HG03439 (cell line): ENCODE results near the gene RAD1.
A peak's percentile ranks its signal among the peaks of the same experiment; 100 is the strongest.
"Not testable (repeated sequence)": the region's sequence is repeated elsewhere in the genome, so short reads cannot be mapped to it uniquely, and the experiment has no call there.

ENCODE experiments used
- ATAC-seq: cut with Tn5 transposase; IDR thresholded peaks from one replicate; pipeline ENCODE4 v1.9.1; 2021; ENCODE audit warnings: mild to moderate bottlenecking, moderate library complexity; ENCODE audit not compliant: unreplicated experiment

The RAD1 gene, protein sequence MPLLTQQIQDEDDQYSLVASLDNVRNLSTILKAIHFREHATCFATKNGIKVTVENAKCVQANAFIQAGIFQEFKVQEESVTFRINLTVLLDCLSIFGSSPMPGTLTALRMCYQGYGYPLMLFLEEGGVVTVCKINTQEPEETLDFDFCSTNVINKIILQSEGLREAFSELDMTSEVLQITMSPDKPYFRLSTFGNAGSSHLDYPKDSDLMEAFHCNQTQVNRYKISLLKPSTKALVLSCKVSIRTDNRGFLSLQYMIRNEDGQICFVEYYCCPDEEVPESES

DNA sequence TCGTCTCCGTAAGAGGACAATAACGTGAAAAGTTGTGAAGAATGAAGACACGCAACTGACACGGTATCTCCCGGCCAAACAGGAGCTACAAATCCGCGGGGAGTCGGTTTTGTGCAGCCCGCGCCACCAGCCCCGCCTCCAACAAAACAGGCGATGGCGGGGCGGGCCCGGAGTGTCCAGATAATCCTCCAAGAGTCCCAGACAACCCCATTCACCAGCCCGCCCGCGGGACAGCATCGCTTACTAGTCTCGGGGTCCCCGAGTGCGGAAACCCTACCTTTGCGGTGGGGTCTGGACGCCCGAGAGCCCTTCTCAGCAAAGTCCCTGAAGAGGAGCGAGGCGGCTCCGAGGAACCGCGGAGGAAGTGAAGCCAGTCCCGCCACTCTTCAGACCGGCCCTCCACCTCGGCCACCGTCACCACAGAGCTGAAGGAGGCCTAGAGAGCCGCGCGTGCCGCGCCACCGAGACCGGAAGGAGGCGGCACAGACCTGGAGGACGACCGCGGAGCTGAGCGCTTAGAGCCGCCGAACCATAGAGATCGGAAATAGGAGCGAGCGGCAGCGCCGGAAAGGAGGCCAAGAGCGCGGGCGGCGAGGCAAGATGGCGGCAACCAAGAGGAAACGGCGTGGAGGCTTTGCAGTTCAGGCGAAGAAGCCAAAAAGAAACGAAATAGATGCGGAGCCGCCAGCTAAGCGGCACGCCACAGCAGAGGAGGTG, at the start of gene RAD1, which contains the start of gene BRIX1:
Gene RAD1, minus strand, starts transcription at position 366 of the 717 bp plus-strand sequence. CDS start 612 bp downstream, outside the sequence.
Gene BRIX1, plus strand, starts transcription at position 573 of the 717 bp plus-strand sequence. Its CDS starts 28 bp downstream, at position 601.
- peak; percentile 99 for ATAC-seq

DNA sequence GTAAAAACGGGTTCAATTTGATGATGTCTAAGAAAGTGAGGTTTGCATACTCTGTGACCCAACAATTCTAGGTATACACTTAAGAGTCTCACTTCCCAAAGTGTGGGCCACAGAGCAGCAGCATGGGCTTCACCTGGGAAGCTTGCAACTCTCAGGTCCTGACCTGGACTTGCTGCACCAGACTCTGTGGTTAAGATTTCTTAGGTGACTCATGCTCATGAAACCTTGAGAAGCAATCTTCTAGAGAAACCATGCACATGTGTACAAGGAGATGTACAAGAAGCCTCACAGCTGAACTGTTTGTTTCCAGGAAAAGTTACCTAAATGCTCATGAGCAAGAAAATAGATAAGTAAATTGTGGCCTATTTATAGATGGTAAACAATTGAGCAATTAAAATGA, 44.0 kb upstream of the RAD1 start:
- peak; percentile 89 for ATAC-seq

DNA sequence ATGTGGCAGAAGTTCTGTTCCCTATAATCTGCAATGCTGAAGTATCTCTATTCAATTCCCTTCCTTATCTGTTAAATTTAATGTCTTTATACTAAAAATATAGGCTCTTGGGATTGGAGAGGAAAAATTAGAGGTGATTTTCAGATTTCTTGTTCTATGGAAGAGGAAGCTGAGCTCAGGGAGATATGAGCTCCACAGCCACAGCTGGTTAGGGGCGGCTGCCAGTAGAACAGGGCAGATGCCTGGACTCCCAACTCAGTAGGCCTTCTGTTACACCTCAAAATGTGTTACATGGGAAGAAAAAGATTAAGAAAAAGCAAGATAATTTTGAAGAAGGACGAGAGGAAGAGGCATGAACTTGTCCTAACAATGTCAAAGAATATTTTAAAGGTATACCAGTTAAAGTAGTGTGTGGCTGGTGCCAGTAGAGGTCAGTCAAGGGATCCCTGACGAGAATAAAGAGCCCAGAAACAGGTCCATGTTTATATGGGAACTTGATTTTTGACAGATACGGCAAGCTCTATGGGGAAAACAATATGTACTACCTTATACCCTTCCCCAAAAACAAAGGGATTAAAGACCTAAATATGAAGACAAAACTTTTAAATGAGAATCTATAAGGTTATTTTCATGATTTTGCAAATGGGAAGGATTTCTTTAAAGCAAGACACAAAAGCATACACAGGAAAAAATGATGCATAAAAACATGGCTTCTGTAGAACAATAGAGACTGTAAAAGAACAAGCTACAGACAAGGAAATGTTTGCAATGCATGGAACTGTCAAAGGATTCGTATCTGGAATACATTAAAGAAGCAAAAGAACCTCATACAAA, 42.8 kb upstream of the RAD1 start:
- ATAC-seq = no peak

DNA sequence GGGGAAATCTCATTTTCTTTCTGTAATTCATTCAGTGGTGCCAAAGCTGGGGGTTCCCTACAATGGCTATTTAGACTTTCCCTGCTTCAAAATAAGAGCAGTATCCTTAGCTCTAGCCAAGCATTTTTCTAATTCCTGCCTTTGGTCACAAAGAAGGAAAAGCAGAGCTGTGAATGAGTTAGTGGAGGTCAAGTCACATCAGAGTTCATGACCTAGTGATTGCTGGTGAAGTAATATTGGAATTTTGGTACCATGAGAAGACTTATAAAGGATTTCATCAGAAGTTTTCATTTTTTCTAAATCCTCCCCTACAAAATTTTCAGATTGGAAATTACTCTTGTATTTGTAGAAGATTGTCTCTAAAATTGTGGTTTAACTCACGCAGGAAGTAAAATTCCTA, 42.0 kb upstream of the RAD1 start:
- no peak for ATAC-seq

DNA sequence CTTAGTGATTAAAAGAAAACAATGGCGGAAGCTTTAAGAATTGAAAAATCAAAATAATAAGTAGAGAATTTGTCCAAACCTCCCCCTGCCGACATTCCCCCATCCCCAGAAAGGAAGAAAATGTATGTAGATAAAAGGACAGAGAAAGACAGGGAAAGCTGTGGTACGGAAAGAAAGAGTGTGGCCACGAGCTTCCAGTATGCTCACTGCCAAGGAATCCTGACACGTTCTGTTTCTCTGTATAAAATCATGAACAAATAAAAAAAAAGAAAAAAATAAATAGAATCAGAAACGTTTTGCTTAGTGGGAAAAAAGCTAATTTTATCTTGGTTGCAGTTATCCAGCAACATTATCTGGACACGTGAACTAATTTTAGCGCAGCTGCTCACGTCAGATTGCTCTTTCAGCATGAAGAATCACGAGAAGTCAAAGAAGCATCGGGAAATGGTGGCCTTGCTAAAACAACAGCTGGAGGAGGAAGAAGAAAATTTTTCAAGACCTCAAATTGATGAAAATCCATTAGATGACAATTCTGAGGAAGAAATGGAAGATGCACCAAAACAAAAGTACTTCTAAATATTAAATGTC, 29.2 kb upstream of the RAD1 start:
- ATAC-seq = no peak

DNA sequence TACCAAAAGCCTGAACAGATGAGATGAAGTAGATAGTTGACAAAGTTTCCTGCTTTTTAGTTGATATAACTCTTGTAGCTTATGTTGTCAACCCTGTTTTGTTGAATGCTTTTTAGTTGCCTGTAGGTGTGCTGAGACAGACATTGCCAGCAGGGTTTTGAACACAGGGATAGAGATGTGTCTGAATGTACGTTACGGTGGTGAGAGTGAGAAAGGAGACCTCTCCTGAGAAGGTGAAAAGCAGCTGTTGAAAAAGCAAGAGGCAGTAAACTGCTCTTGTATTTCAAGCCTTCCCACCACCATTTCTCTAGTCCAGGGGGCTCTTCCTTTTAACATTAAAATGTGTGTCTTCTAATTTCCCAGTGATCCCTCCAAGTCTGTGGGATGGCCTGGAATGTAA, 28.7 kb upstream of the RAD1 start:
- ATAC-seq = no peak

DNA sequence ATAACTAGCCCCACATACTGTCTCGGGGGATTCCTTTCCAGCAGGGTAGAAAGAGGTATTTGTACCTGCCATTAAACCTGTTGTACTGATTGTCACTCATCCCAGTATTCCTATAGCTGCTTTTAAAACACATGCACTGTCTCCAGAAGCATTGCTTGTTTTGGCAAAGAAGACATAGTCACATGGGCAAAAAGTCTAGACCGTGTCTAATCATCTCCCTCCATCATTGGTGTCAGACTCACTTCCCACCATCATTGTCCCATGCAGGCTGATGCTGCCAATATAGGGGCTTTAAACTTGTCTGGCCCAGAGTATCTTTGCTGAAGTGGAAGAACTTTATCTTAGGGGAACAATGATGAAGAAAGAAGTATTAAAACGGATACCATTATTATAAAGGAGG, 26.6 kb upstream of the RAD1 start:
- ATAC-seq = no peak

DNA sequence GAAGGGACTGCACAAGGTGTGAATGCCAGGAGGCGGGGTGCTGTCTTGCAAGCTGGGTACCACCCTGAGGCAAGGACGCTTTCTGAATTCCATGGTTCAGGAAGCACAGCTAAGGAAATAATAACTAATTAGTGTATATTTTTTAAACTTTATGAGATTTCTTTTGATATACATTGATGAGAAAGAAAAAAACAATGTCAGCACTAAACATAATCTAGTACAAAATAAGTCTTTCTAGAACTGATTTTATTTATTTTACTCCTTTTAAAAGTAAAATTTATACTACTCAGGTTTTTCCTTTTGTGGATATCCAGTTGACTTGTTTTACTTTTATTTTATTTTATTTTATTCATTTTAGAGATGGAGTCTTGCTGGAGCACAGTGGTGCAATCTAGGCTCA, 17.6 kb upstream of the RAD1 start:
- no peak for ATAC-seq

DNA sequence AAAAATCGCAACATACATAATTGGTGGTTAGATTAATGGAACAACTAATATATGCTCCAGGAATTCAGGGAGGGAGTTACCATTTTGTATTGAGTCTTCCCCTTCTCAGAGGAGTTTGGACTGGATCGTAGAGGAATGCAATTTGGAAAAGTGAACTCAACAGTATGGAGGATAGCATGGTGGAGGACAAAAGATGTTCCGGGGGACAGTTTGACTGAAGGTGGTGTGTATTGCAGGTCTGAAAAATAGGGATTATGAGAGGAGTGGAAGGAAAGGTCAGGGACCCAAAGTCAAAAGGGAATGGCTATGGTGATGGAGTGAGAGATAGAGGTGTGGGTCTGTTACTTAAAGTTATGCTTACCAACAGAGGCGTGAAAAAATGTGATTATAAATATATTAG, 15.6 kb upstream of the RAD1 start:
- no peak for ATAC-seq

DNA sequence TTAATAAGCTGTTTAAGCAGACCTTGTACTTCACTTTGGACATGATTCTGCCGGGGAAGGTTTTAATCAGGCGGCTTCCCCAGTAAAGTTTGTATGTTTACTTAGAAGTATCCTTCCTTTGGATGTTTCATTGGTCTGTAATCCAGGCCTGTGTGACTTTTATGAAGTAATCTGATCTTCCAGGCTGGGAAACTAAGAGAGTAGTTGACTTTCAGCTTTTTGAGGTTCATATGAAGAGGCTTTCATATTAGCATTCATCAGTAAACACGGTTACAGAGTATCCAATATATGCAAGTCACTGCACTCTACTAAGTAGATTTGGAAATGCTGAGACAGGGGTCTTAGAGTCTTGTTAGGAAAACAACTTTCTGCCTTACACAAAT, 15.1 kb upstream of the RAD1 start:
- ATAC-seq = no peak

DNA sequence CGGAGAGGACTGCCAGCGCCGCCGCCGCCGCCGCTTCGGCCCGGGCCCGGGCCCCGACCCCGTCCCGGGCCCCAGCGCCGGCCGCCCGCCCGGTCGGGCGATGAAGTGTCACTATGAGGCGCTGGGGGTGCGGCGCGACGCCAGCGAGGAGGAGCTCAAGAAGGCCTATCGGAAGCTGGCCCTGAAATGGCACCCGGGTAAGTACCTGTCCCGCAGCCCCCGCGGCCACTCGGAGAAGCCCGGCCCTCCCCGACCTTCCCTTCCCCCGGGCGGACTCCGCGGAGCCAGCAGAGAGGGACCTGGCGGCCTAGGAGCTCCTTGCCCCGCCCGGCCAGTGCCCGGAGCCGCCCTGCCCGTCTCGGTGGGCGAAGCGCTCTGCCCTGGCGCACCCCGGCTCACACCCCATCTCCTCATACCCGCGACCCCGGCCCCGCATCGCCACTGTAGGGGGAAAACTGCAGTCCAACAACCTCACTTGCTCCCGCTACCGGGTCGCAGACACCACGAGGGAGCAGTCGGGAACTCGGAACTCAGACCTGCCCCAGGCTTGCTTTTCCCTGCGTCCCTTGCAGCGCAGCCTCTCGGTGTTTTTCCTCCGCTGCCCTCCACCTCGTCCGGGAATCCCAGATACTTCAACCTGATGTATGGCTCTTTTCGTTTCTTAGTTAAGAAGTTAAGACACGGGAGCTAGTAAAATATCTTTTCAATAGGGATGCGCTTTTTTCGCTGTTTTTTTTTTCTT, 14.6 kb upstream of the RAD1 start:
- peak; percentile 76 for ATAC-seq

DNA sequence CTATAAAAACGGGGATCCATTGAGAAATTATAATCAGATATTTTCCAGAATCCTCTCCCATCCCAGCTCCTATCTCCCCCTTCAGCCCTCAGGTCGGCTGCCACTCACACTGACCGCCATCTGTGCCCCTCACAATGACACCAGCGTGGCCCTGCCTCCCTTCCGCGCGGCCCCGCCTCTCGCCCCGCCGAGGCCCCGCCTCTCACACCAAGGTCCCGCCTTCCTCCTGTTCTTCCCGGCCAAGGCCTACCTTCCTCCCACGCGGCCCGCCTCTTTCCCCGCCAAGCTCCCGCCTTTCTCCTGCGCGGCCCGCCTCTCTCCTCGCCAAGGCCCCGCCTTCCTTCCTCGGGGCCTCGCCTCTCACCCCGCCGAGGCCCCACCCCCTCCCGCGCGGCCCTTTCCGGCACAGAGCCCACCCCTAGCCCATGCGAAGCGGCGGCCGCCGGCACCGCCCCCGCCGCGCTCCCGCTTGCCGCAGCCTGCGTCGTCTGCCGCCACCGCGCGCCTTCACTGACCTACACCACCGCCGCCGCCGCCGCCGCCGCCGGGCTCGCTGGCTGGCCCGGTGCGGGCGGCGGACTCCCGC, 13.9 kb upstream of the RAD1 start, which contains the start of gene DNAJC21:
Gene DNAJC21, plus strand, starts transcription at position 426 of the 586 bp plus-strand sequence. CDS start 261 bp downstream, outside the sequence.
- peak; percentile 91 for ATAC-seq

DNA sequence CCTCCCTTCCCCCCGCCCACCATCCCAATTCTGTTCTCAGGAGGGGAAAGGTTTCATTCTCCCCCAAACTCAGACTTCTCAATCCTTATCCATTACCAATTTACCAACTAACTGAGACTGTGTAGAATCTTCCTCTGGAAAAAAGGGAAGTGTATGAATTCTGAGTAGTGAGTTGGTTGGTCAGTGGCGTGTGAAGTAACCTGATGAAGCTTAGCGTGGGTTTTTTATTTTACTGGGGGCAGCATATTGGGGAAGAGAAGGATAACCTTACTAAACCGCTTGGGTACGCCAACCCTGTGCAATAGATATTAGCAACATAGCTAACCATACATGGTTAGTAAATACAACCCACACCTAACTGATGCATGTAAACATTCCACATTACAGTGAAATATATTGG, 13.0 kb upstream of the RAD1 start:
- no peak for ATAC-seq

DNA sequence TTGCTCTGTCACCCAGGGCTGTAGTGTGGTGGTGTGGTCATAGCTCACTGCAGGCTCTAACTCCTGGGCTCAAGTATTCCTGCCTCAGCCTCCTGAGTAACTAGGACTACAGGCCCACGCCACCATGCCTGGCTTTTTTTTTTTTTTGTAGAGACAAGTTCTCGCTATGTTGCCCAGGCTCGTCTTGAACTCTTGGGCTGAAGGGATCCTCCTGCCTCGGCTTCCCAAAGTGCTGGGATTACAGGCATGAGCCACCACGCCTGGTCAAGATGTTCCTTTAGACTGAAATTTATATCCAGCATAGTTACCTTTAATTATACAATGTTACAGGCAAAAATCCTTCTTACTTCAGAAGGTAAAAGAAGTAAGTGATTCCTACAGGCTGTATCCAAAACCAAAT, 12.5 kb upstream of the RAD1 start:
- no peak for ATAC-seq

DNA sequence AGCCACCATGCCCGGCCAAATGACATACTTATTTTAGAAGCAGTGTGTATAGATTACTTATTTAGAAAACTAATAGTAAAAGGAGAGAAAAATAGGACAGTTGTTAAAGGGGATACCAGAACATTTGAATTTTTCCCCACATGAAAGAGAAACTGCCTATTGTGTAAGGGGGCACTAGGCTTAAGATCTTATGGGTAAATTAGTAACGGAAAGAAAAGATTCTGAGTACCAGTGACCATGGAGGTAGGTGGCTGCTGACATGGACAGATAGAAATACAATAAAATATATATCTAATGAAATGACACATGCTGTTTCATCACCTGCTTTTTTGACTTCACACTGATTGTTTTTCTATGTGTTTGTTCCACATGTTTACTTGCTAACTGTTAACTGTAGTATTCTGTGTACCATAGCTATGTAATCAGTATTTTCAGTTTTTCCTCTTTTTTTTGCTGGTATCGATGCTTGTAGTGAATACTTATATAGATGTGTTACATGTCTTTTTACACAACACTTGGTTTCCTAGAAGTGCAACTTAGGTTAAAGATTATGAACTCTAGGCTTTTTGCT, 11.1 kb upstream of the RAD1 start:
- ATAC-seq = no peak

DNA sequence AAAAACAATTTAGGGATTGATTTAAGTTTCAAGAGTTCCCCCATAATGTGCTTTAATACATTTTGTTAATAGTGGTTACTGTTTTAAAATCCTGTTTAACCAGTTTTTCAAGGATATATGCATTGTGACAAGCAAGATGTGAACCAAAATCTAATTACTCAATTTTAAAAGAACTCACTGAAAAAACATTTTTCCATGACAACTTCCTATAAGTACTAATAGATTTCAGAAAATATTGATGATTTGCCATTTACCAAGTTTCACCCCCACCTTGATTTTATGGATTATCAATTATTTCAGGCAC, 9.1 kb upstream of the RAD1 start:
- ATAC-seq = no peak

DNA sequence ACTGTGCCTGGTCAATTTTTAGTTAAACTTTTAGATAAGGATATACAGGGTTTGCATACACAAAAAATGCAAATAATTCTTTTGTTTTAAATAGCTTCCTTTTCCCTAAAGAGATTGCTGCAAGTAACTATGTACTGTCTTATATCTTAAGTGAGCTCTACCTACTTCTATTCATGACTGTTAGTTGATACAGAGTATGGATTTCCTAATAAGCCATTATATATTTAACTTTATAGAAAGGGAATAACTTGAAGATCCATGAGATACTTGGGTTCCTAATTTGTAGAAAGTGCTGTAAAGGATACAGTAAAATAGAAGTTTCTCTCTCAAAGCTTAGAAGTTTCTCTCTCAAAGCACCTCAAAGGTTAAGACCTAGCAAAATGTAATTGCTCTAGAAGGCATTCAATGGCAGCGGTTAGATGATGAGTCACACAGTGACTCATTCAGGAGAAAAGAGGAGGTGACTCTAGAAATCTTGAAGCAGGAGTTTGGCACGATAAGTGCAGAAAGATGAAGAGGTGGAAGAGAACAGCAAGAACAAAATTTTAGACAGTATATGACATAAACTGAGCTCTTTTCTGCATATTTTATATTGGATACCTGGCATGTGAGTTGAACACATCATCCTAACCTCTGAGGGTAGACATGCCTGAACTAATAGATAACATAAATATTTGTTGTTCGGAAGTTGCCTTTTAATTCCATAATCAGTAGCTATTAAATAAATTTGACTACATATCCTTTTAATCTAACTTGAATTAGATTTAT, 8.6 kb upstream of the RAD1 start:
- peak; percentile 63 for ATAC-seq

DNA sequence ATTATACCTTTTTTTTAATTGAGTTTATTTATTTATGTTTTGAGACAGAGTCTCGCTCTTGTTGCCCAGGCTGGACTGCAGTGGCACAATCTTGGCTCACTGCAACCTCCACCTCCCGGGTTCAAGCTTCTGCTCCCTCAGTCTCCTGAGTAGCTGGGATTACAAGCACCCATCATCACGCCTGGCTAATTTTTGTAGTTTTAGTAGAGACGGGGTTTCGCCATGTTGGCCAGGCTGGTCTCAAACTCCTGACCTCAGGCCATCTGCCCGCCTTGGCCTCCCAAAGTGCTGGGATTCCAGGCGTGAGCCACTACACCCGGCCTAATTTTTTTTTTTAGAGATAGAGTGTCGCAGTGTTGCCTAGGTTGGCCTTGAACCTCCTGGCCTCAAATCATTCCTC, 8.0 kb upstream of the RAD1 start:
- ATAC-seq = not testable (repeated sequence)

DNA sequence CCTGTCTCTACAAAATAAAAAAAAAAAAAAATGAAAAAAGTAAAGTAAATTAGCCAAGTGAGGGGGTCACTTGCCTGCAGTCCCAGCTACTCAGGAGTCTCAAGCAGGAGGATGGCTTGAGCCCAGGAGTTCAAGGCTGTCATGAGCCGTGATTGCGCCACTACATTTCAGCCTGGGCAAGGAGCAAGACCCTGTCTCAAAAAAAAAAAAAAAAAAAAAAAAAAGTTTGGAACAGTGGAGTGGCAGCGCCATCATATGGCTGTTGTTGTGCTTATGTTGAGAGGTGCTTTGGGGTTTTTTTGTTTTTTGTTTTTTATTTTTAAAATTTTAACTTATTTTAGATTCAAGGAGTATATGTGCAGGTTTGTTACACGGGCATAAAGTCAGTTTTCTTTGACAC, 3.8 kb upstream of the RAD1 start:
- no peak for ATAC-seq
